Measurements from ENCODE around the gene COX6B1. TPM values are rescaled to one million over a fixed set of nuclear protein-coding genes. Genes with fewer than 3 reads are reported as not detected.

The COX6B1 gene
- total and polyA plus RNA-seq, 12 donors, result 1,085 to 5,346 (median 1,407) TPM

DNA sequence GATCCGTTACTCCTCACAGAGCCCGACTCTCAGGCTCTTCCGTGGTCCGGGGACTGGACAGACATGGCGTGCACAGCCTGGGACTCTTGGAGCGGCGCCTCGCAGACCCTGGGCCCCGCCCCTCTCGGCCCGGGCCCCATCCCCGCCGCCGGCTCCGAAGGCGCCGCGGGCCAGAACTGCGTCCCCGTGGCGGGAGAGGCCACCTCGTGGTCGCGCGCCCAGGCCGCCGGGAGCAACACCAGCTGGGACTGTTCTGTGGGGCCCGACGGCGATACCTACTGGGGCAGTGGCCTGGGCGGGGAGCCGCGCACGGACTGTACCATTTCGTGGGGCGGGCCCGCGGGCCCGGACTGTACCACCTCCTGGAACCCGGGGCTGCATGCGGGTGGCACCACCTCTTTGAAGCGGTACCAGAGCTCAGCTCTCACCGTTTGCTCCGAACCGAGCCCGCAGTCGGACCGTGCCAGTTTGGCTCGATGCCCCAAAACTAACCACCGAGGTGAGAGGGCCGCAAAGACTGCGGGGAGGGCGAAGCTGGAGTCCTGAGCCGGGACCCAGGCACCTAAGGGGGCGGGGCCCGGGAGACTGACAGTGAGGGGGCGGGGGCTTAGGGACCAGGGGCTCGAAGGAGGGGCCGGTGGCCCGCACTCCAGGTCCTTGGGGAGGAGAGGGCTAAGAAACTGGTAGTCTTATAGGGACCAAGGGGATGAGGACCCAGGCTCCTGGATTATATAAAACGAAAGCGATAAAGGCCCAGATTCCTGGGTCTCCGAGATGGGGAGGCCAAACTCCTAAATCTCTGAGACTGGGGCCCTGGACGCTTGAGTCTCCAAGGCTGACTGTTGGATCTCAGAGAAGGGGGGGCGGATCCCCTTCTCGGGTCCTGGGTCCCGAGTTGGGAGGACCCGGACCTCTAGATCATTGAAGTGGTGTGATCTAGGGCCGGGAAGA lies 4.6 kb upstream of the COX6B1 start:
- no peaks in the 10 kb centered on the region for H3K27me3 ChIP-seq
- peak overlapping the region; percentile 30 to 80 (median 62) for H3K4me3 ChIP-seq
- peaks cover 0 to under 1% (median 0%) of the 10 kb centered on the region in 9 donors for H3K36me3 ChIP-seq
- peak overlapping the region in 9 of 10 donors; percentile 72 to 92 (median 80) for H3K27ac ChIP-seq
- DNase-seq (peak; percentile 78 to 82), ATAC-seq (peak; percentile 49 to 72 (median 60))
- intact Hi-C loops (cut with DNase I), result loop anchor here in 3 of 10 donors (5.0 to 10.0 kb wide), 2 partner anchors 96 to 99 kb away; partner anchors contain the start of gene TMEM147 (in 3 of the 3)
- TF ChIP-seq, protein P1, sequence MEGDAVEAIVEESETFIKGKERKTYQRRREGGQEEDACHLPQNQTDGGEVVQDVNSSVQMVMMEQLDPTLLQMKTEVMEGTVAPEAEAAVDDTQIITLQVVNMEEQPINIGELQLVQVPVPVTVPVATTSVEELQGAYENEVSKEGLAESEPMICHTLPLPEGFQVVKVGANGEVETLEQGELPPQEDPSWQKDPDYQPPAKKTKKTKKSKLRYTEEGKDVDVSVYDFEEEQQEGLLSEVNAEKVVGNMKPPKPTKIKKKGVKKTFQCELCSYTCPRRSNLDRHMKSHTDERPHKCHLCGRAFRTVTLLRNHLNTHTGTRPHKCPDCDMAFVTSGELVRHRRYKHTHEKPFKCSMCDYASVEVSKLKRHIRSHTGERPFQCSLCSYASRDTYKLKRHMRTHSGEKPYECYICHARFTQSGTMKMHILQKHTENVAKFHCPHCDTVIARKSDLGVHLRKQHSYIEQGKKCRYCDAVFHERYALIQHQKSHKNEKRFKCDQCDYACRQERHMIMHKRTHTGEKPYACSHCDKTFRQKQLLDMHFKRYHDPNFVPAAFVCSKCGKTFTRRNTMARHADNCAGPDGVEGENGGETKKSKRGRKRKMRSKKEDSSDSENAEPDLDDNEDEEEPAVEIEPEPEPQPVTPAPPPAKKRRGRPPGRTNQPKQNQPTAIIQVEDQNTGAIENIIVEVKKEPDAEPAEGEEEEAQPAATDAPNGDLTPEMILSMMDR (IDR thresholded peaks at IDR 0.05), result peak in 2 of 9 donors; percentile 16 to 27
- no peaks in the 10 kb centered on the region for H3K9me3 ChIP-seq
- 1% methylated on average over 69 of the region's 69 CpGs for WGBS, 2 donors
- H3K4me1 ChIP-seq, result peaks cover 5 to 47% (median 26%) of the 10 kb centered on the region in 9 donors

DNA sequence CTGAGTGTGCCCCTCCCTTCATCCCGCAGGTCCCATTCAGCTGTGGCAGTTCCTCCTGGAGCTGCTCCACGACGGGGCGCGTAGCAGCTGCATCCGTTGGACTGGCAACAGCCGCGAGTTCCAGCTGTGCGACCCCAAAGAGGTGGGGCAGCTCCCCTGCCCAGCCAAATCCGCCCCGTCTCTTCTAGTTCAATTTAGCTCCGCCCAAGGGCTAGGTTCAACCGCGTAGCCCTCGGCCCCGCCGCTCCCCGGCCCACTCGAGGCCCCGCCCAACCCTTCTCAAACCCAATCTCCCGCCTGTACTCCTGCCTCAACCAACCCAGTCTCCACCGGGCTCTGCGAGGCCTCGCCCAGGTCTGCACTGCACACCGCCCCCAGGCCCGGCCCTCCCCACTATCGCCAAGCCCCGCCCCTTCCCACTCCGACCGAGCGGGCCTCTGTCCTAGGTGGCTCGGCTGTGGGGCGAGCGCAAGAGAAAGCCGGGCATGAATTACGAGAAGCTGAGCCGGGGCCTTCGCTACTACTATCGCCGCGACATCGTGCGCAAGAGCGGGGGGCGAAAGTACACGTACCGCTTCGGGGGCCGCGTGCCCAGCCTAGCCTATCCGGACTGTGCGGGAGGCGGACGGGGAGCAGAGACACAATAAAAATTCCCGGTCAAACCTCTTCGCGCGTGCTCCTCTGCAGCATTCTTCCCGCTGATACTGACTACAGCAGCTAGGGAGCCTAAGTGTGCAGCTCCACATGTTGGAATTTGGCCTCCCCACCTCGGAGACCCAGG lies 3.7 kb upstream of the COX6B1 start:
- intact Hi-C loops (cut with DNase I), result loop anchor here in 3 of 10 donors (5.0 to 10.0 kb wide), 2 partner anchors 97 to 100 kb away; partner anchors contain the start of gene TMEM147 (in 3 of the 3)
- H3K27ac ChIP-seq, result peak overlapping the region in 9 of 10 donors; percentile 72 to 92 (median 80)
- ATAC-seq (peak; percentile 83 to 91 (median 89)), DNase-seq (peak; percentile 94 to 95)
- peaks cover 9 to 55% (median 33%) of the 10 kb centered on the region in 9 donors for H3K4me1 ChIP-seq
- H3K9me3 ChIP-seq, result no peaks in the 10 kb centered on the region
- WGBS, 2 donors, result 1% methylated on average over 57 to 60 of the region's 60 CpGs
- H3K4me3 ChIP-seq, result peak overlapping the region; percentile 30 to 80 (median 62)
- peaks cover 0 to 1% (median 0%) of the 10 kb centered on the region in 9 donors for H3K36me3 ChIP-seq
- H3K27me3 ChIP-seq, result no peaks in the 10 kb centered on the region
- TF ChIP-seq, protein P1 (IDR thresholded peaks at IDR 0.05), result peak in 2 of 9 donors; percentile 4 to 9

DNA sequence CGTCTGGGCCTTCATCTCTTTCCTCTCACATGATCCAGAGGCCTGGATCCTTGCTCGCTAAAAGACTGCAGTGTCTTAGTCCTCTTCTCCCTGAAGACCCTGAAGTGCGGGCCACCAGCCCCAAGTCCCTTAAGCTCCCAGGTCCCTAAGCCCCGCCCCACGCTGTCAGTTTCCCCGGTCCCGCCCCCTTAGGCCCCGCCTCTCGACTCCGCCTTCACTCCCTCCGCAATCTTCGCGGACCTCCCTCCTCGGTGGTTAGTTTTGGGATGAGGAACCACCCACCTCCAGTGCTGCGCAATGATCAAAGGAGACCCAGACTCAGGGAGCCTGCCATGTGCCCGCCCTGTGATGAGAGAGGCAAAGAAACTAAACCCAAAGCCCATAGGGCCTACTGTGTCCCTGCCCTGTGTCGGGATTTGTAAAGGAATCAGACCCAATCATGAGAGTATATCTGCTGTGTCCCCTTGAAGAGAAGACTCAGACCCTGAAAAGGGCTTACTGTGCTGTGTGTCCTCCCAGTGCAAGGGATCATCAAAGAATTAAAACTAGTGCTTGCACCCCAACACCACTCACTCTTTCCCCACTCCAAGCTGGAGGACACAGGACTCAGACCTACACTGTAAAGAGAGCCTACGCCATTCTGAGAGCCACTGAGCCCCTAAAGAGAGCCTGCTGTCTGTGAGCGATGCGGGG lies 3.0 kb upstream of the COX6B1 start:
- Histone ChIP-seq H3K27ac (peak overlapping the region in 9 of 10 donors; percentile 72 to 92 (median 80)), H3K36me3 (peaks cover 0 to 8% (median 4%) of the 10 kb centered on the region in 9 donors), H3K4me1 (peaks cover 9 to 63% (median 39%) of the 10 kb centered on the region in 9 donors), H3K27me3 (no peaks in the 10 kb centered on the region), H3K4me3 (peak overlapping the region in 9 of 10 donors; percentile 53 to 80 (median 62)), H3K9me3 (no peaks in the 10 kb centered on the region)
- ATAC-seq (peak; percentile 18 to 56 (median 44)), DNase-seq (peak; percentile 88 to 90)
- TF ChIP-seq, protein P1 (IDR thresholded peaks at IDR 0.05), result no peak
- 17 to 19% methylated on average over 20 of the region's 20 CpGs for WGBS, 2 donors
- intact Hi-C loops (cut with DNase I), result loop anchor here in 3 of 10 donors (5.0 to 10.0 kb wide), 2 partner anchors 98 to 100 kb away; partner anchors contain the start of gene TMEM147 (in 3 of the 3)
